HepG2 (cell line): Measurements from ENCODE around the gene GTF2F1. TPM values are rescaled to one million over a fixed set of nuclear protein-coding genes. Genes with fewer than 3 reads are reported as not detected.

Source experiments
- ATAC-seq: fragments of 200-7000 bp; cut with Tn5 transposase; 3 replicates; pipeline ENCODE4 v1.9.1; 2020; ENCODE audit warnings: mild to moderate bottlenecking, moderate library complexity
- BruUV-seq: library from RNA; stranded (reverse); fragments of 400-500 nt; replicated peaks from 2 replicates; lab custom pipeline; 2021; lab: Mats Ljungman, UMichigan
- CTCF ChIA-PET: fragments of 300-600 bp; formaldehyde crosslinking; extraction: SDS; loops from one replicate; lab custom pipeline; 2021; ENCODE audit warnings: low total read pairs, inconsistent platforms, low intra/inter-chr PET ratio; lab: Yijun Ruan, JAX
- POLR2A ChIA-PET: fragments of 350-600 bp; sonication (Branson Sonifier 250); formaldehyde crosslinking; loops from one replicate; lab custom pipeline; 2020; ENCODE audit warnings: antibody characterized with exemption, inconsistent platforms; lab: Yijun Ruan, JAX
- DNase-seq: peaks from one replicate; pipeline ENCODE4 v3.0.0-alpha.2; 2015; ENCODE audit warnings: low spot score
- FAIRE-seq: peaks from 3 replicates; lab custom pipeline; 2011; peaks lifted over from hg19 to GRCh38; lab: Jason Lieb, UNC
- H2AFZ ChIP-seq: one replicate; pipeline ENCODE4 v1.6.1; 2011; ENCODE audit warnings: low read length, inconsistent platforms
- H3K27ac ChIP-seq: fragments of 300-600 bp; 3 replicates; pipeline ENCODE4 v1.8.0; 2011; ENCODE audit warnings: mixed run types, mild to moderate bottlenecking, mixed read lengths, low read length, inconsistent platforms; ENCODE audit not compliant: insufficient read depth; ENCODE audit errors: extremely low read length
- H3K27me3 ChIP-seq, 2 experiments: fragments of 200-600 bp in 1 of 2; 2 replicates in 1 of 2; 3 replicates in 1 of 2; pipeline versions ENCODE4 v1.6.0 to v1.8.0; 2011; ENCODE audit warnings: low read length in 2 of 2, mild to moderate bottlenecking in 2 of 2, moderate library complexity in 2 of 2, inconsistent platforms in 1 of 2; ENCODE audit not compliant: insufficient read depth in 2 of 2, control insufficient read depth in 1 of 2
- H3K36me3 ChIP-seq, 2 experiments: fragments of 200-600 bp in 1 of 2; replicated peaks in 1 of 2; 2 replicates in 1 of 2; 3 replicates in 1 of 2; pipeline versions ENCODE4 v1.5.1 to v1.8.0; 2011; ENCODE audit warnings: low read length in 2 of 2, inconsistent platforms in 1 of 2; ENCODE audit not compliant: insufficient read depth in 2 of 2, control insufficient read depth in 1 of 2
- H3K4me1 ChIP-seq: 2 replicates; pipeline ENCODE4 v1.5.1; 2012; ENCODE audit warnings: low read length, inconsistent platforms; ENCODE audit not compliant: insufficient read depth
- H3K4me2 ChIP-seq: 2 replicates; pipeline ENCODE4 v1.6.0; 2011; ENCODE audit warnings: low read depth, low read length, inconsistent platforms
- H3K4me3 ChIP-seq, 3 experiments: fragments of 200-600 bp in 1 of 3; sonication (generic), shearing (Covaris generic) in 1 of 3; replicated peaks in 1 of 3; 2 replicates each; pipeline ENCODE4 v1.5.1; 2011 to 2016; ENCODE audit warnings: low read length in 3 of 3, inconsistent platforms in 2 of 3, low read depth in 2 of 3, mild to moderate bottlenecking in 2 of 3, control low read depth in 1 of 3, mixed read lengths in 1 of 3; ENCODE audit not compliant: insufficient read depth in 1 of 3
- H3K79me2 ChIP-seq: one replicate; pipeline ENCODE4 v1.6.1; 2011; ENCODE audit warnings: low read length, inconsistent platforms; ENCODE audit not compliant: insufficient read depth
- H3K9ac ChIP-seq: 2 replicates; pipeline ENCODE4 v1.6.0; 2011; ENCODE audit warnings: mild to moderate bottlenecking, low read depth, low read length, inconsistent platforms; ENCODE audit not compliant: insufficient read depth
- H3K9me3 ChIP-seq: 2 replicates; pipeline ENCODE4 v1.5.1; 2012; ENCODE audit warnings: mild to moderate bottlenecking, low read length
- H4K20me1 ChIP-seq: 2 replicates; pipeline ENCODE4 v1.6.0; 2011; ENCODE audit warnings: inconsistent platforms, mild to moderate bottlenecking, low read length, moderate library complexity; ENCODE audit not compliant: insufficient read depth
- DBP ChIP-seq: sonication (generic); formaldehyde crosslinking; IDR thresholded peaks from 2 replicates; pipeline ENCODE4 v1.4.0; 2020; ENCODE audit warnings: missing genetic modification reagents; ENCODE audit errors: not compliant biosample characterization
- ERF ChIP-seq: IDR thresholded peaks from 2 replicates; pipeline ENCODE4 v1.6.1; 2018; ENCODE audit warnings: missing biosample characterization, missing genetic modification reagents
- HES4 ChIP-seq: sonication (generic); formaldehyde crosslinking; IDR thresholded peaks from 2 replicates; pipeline ENCODE4 v1.9.0; 2021; ENCODE audit warnings: mild to moderate bottlenecking, missing genetic modification reagents, borderline replicate concordance
- HOXA5 ChIP-seq: sonication (generic); formaldehyde crosslinking; IDR thresholded peaks from 2 replicates; pipeline ENCODE4 v1.4.0; 2020; ENCODE audit warnings: missing genetic modification reagents
- KDM3A ChIP-seq: IDR thresholded peaks from 2 replicates; pipeline ENCODE4 v1.6.1; 2018; ENCODE audit warnings: low read depth, missing compliant biosample characterization
- MTF2 ChIP-seq: sonication (generic); formaldehyde crosslinking; IDR thresholded peaks from 2 replicates; pipeline ENCODE4 v1.5.0; 2020; ENCODE audit warnings: missing genetic modification reagents, borderline replicate concordance
- MYC ChIP-seq: sonication (generic); formaldehyde crosslinking; IDR thresholded peaks from 2 replicates; pipeline ENCODE4 v1.9.0; 2021; ENCODE audit warnings: missing genetic modification reagents, borderline replicate concordance
- POLR2G ChIP-seq: fragments of 200-400 bp; formaldehyde crosslinking; IDR thresholded peaks from 2 replicates; pipeline ENCODE4 v1.6.1; 2018; ENCODE audit warnings: mild to moderate bottlenecking, low read depth, low read length, moderate library complexity
- RAD51 ChIP-seq: fragments of 450-650 bp; IDR thresholded peaks from 2 replicates; pipeline ENCODE4 v1.6.1; 2016; ENCODE audit warnings: borderline replicate concordance
- RFX5 ChIP-seq: IDR thresholded peaks from 2 replicates; pipeline ENCODE4 v1.6.1; 2011; ENCODE audit warnings: low read depth, low read length, improper control_type of control experiment
- SRSF1 ChIP-seq: fragments of 200-400 bp; formaldehyde crosslinking; optimal IDR thresholded peaks from 2 replicates; pipeline ENCODE3; 2017; ENCODE audit warnings: mild to moderate bottlenecking, low read depth, low read length, moderate library complexity
- TOE1 ChIP-seq: sonication (generic); formaldehyde crosslinking; IDR thresholded peaks from 2 replicates; pipeline ENCODE4 v1.4.0; 2020; ENCODE audit warnings: mild to moderate bottlenecking, missing genetic modification reagents
- YY1 ChIP-seq: IDR thresholded peaks from 2 replicates; pipeline ENCODE4 v1.6.1; 2011; ENCODE audit warnings: low read length, low read depth, moderate library complexity, mild to moderate bottlenecking; ENCODE audit not compliant: insufficient read depth, insufficient replicate concordance
- ZBTB21 ChIP-seq: sonication (generic); formaldehyde crosslinking; IDR thresholded peaks from 2 replicates; pipeline ENCODE4 v1.4.0; 2020; ENCODE audit warnings: missing genetic modification reagents
- ZNF256 ChIP-seq: sonication (generic); formaldehyde crosslinking; conservative IDR thresholded peaks from 2 replicates; pipeline ENCODE4 v1.4.0; 2020; ENCODE audit warnings: missing genetic modification reagents
- ZNF292 ChIP-seq: sonication (generic); formaldehyde crosslinking; IDR thresholded peaks from 2 replicates; pipeline ENCODE4 v1.8.1; 2022; ENCODE audit warnings: mild to moderate bottlenecking, low read depth, missing genetic modification reagents, borderline replicate concordance
- ZNF3 ChIP-seq: IDR thresholded peaks from 2 replicates; pipeline ENCODE4 v1.7.0; 2017; ENCODE audit warnings: inconsistent platforms
- ZNF430 ChIP-seq: sonication (generic); formaldehyde crosslinking; IDR thresholded peaks from 2 replicates; pipeline ENCODE4 v1.9.0; 2021; ENCODE audit warnings: mild to moderate bottlenecking, missing genetic modification reagents
- ZNF451 ChIP-seq: sonication (generic); formaldehyde crosslinking; IDR thresholded peaks from 2 replicates; pipeline ENCODE4 v1.5.0; 2020; ENCODE audit warnings: mild to moderate bottlenecking, missing genetic modification reagents
- ZNF773 ChIP-seq: sonication (generic); formaldehyde crosslinking; IDR thresholded peaks from 2 replicates; pipeline ENCODE4 v1.4.0; 2020; ENCODE audit warnings: missing genetic modification reagents, borderline replicate concordance
- ZNF775 ChIP-seq: sonication (generic); formaldehyde crosslinking; IDR thresholded peaks from 2 replicates; pipeline ENCODE4 v1.4.0; 2020; ENCODE audit warnings: missing genetic modification reagents, mild to moderate bottlenecking, moderate library complexity, borderline replicate concordance
- ZNF782 ChIP-seq: sonication (generic); formaldehyde crosslinking; IDR thresholded peaks from 2 replicates; pipeline ENCODE4 v1.4.0; 2020; ENCODE audit warnings: missing genetic modification reagents, mild to moderate bottlenecking, borderline replicate concordance
- ZNF879 ChIP-seq: sonication (generic); formaldehyde crosslinking; IDR thresholded peaks from 2 replicates; pipeline ENCODE4 v1.8.1; 2023; ENCODE audit warnings: missing genetic modification reagents
- WGBS: methylation state at CpG from one replicate; pipeline ENCODE4 v1.1.6; 2017; ENCODE audit warnings: low lambda C conversion rate; 5-methylcytosine and 5-hydroxymethylcytosine counted together
- in situ Hi-C: cut with HindIII; loops from 2 replicates; pipeline ENCODE4 v1.10.0; 2017; ENCODE audit warnings: low pct_unique_long_range_greater_than_20kb; ENCODE audit not compliant: extremely low pct_ligation_motif_present
- intact Hi-C: fragments of 100-400 bp; cut with micrococcal nuclease; formaldehyde crosslinking; loops from one replicate; pipeline ENCODE4 v1.10.0; 2022; ENCODE audit not compliant: unreplicated experiment
- polyA plus RNA-seq, 8 experiments: library from polyadenylated mRNA; depleted of rRNA in 3 of 8; stranded (reverse) in 7 of 8; unstranded in 1 of 8; fragments of >200 nt; fragmentation: Illumina TruSeq in 4 of 8; extraction: Trizol in 4 of 8; gene quantifications; 2 replicates each; pipeline versions ENCODE4 v1.2.1 to v1.2.3, GENCODE V29; 2011 to 2016; ENCODE audit warnings: low read depth in 4 of 8, missing spikeins in 1 of 8, mixed read lengths in 1 of 8; ENCODE audit not compliant: insufficient read depth in 1 of 8
- total RNA-seq, 5 experiments: library from RNA; depleted of rRNA; stranded (reverse); fragments of >200 nt; fragmentation: Illumina TruSeq; extraction: Trizol; gene quantifications; 2 replicates each; pipeline ENCODE4 v1.2.3, GENCODE V29; 2016; ENCODE audit warnings: low read depth in 1 of 5
- TF ChIP-seq, protein P1 (sequence below): sonication (generic); formaldehyde crosslinking; IDR thresholded peaks from 2 replicates; pipeline ENCODE4 v1.5.0; 2020; ENCODE audit warnings: missing genetic modification reagents
- TF ChIP-seq, protein P2 (sequence below): IDR thresholded peaks from 2 replicates; pipeline ENCODE4 v1.6.1; 2016; ENCODE audit warnings: missing genetic modification reagents, missing compliant biosample characterization

GTF2F1 gene
- total and polyA plus RNA-seq, 2 of the 13 experiments (the other 11 are each of a cell fraction or from before 2014, with no cell fraction given), result 27.8 to 34.1 TPM

DNA sequence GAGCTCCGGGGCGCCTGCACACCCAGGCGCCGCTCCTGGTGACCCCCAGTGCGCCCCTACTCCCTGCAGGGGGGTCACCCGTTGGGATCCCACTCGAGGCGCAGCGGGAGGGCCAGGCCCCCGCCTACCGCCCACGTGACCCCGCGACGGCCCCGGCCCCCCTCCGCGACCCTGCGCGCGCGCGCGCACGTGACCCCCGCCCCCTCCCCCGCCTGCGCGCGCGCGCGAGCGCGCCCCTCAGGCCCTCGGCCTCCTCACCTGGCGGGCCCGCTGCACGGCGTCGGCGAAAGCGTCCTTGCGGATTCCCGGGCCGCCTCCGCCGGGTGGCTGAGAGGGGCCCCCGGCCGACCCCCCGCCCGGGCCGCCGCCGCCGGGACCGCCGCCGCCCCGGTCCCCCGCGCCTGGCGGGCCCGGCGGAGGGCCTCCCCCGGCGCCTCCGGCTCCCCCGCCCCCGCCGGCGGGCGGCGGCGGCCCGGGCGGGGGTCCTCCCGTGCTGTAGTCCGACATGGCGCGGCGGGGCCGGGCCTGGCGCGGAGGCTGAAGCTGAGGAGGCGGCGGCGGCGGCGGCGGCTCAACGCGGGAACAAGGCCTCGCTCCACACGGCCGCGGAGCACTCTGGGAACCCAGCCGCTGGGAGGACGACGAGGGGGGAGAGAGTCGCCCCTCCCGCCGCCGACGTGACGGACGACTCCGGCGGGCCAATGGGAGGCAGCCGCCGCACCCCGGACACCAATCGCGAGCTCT is 31.4 kb upstream of the GTF2F1 start, which contains the start of gene KHSRP:
Gene KHSRP (minus strand): TSS at position 617 of the 744 bp plus-strand sequence. CDS start 110 bp downstream, at position 507.
- peak within 1 kb of the TSS; percentile 94 for H3K4me2 ChIP-seq
- CTCF ChIA-PET, result no interaction called here
- H3K27me3 ChIP-seq, result no peaks in the 10 kb centered on the region; a peak in 1 of 5 replicates
- no peaks in the 10 kb centered on the region for H3K9me3 ChIP-seq
- intact Hi-C loops (no loop called here), in situ Hi-C loops (no loop called here)
- H4K20me1 ChIP-seq, result peaks cover 43% of the 10 kb centered on the region
- peak within 1 kb of the TSS; percentile 84 to 92 (median 87) for H3K4me3 ChIP-seq
- ATAC-seq (no peak), FAIRE-seq (no peak), DNase-seq (no peak)
- peak within 1 kb of the TSS; percentile 89 for H3K9ac ChIP-seq
- WGBS, result 0% methylated on average over 1 of the region's 114 CpGs
- no TSS peak for BruUV-seq
- peaks cover 18 to 32% of the 10 kb centered on the region in 2 experiments for H3K36me3 ChIP-seq
- peaks cover 48% of the 10 kb centered on the region for H3K79me2 ChIP-seq
- peaks cover 33% of the 10 kb centered on the region for H3K4me1 ChIP-seq
- POLR2A ChIA-PET, result interaction anchor here (0.8 to 3.0 kb wide), 13 partner anchors 10 to 150 kb away, joined by 3 to 29 read pairs (median 5); partner anchors contain the start of genes ALKBH7, CLPP, GTF2F1 and SLC25A23
- H3K27ac ChIP-seq, result peak within 1 kb of the TSS; percentile 68
- peak within 1 kb of the TSS; percentile 30 for H2AFZ ChIP-seq
- peak; percentile 21 for TF ChIP-seq YY1
- no peak for TF ChIP-seq ZNF3
- peak; percentile 48 for TF ChIP-seq SRSF1
- no peak for TF ChIP-seq DBP (CRISPR knock-in tag)
- TF ChIP-seq ZNF773 (CRISPR knock-in tag), result no peak
- TF ChIP-seq ZNF292, result no peak
- TF ChIP-seq MTF2 (CRISPR knock-in tag), result no peak
- TF ChIP-seq ZNF879 (CRISPR knock-in tag), result no peak
- no peak for TF ChIP-seq ZNF256 (CRISPR knock-in tag)
- peak; percentile 83 for TF ChIP-seq POLR2G
- no peak for TF ChIP-seq ZBTB21 (CRISPR knock-in tag)
- TF ChIP-seq MYC (CRISPR knock-in tag), result peak; percentile 71; the same call in 1 of the 2 replicates
- no peak for TF ChIP-seq TOE1
- TF ChIP-seq, protein P1, sequence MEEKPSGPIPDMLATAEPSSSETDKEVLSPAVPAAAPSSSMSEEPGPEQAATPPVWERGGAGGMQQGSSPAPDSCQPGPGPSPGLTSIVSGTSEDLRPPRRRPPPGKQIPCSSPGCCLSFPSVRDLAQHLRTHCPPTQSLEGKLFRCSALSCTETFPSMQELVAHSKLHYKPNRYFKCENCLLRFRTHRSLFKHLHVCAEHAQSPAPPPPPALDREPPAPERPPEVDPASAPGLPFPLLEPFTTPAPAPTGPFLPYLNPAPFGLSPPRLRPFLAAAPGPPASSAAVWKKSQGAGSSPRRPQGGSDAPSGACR (CRISPR knock-in tag), result no peak
- TF ChIP-seq ERF (CRISPR knock-in tag), result no peak
- TF ChIP-seq ZNF782, result no peak
- no peak for TF ChIP-seq RFX5
- peak; percentile 47; the same call in 1 of the 2 replicates for TF ChIP-seq ZNF430
- TF ChIP-seq RAD51, result no peak
- TF ChIP-seq HOXA5, result peak; percentile 57; the same call in 1 of the 2 replicates
- TF ChIP-seq KDM3A (CRISPR knock-in tag), result no peak
- TF ChIP-seq HES4 (CRISPR knock-in tag), result no peak
- 0 out of 2 replicates have a peak, but pooled peaks have one; percentile 46 for TF ChIP-seq ZNF451 (CRISPR knock-in tag)
- no peak for TF ChIP-seq ZNF775 (CRISPR knock-in tag)
- TF ChIP-seq, protein P2, sequence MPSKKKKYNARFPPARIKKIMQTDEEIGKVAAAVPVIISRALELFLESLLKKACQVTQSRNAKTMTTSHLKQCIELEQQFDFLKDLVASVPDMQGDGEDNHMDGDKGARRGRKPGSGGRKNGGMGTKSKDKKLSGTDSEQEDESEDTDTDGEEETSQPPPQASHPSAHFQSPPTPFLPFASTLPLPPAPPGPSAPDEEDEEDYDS (CRISPR knock-in tag), result 0 out of 2 replicates have a peak, but pooled peaks have one; percentile 15
